NAMALWA (cell line): ENCODE measurements around the gene HIPK4.
"Not testable (repeated sequence)": the region's sequence is repeated elsewhere in the genome, so short reads cannot be mapped to it uniquely, and the experiment has no call there.

Source experiments
- DNase-seq: peaks from one replicate; pipeline ENCODE4 v3.0.0-alpha.2; 2015; ENCODE audit warnings: low spot score

The HIPK4 gene

DNA sequence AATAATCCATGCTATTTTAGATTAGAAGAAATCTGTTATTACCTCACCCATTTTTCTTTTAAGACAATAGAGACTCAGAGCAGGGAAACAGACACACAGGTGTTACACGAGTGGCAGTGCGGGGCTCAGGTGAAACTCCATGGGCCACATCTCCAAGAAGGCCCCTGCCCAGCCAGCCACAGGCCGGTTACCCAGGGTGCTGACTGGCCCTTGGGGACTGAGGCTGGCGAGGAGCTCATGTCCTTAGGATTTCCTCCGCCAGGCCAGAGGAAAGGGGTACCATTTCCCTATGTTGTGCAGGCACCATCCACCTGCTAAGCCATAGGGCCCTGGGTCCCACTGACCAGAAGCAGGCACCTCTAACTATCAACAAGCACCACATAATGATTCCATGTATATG, 52.4 kb downstream of the HIPK4 start:
- DNase-seq = no peak

- no peak for DNase-seq
Observed at GRCh38 chr19:40337107-40337506, 52.9 kb downstream of the HIPK4 start.

DNA sequence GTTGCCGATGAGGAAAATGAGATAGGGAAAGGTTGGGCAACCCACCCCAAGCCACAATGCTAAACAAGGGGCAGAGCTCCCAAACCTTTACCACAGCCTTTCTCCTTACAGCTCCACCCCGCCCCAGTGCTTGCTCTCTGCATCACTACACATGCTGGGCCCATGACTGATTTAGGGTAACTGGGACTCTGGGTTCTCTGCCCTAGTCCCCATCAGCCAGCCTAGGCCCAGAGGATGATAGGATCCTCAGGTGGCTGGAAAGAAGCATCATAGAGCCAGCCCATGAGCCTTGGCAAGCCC, 53.4 kb downstream of the HIPK4 start:
- DNase-seq = no peak

- DNase-seq = no peak
Observed at GRCh38 chr19:40335855-40336600, 54.0 kb downstream of the HIPK4 start.

- no peak for DNase-seq
Observed at GRCh38 chr19:40335101-40335500, 54.9 kb downstream of the HIPK4 start.

- not testable (repeated sequence) for DNase-seq
Observed at GRCh38 chr19:40333083-40333482, 56.9 kb downstream of the HIPK4 start.

- no peak for DNase-seq
Observed at GRCh38 chr19:40332669-40333068, 57.3 kb downstream of the HIPK4 start.

DNA sequence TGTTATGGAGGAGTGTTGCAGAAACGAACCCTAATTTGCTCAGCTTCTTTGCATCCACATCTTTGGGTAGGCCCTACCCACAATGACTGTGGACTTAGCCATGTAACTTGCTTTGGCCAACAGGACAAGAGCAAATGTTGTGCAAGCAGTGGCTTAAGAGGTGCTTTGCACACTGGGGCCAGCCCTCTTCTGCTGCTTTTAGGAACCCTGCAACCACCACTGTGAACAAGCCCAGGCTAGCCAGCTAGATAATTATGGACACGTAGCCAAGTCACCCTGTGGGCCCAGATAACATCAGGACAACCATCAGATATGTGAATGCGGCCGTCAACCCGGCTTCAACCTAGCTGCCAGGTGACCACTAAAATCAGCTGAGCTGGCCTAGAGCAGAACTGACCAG, 58.9 kb downstream of the HIPK4 start:
- DNase-seq = no peak
